ENCODE data around the gene MYO9A. TPM values are rescaled to one million over a fixed set of nuclear protein-coding genes. Genes with fewer than 3 reads are reported as not detected.

The MYO9A gene
- total RNA-seq, 1 donor from 2014 or later = 79.5 TPM

DNA sequence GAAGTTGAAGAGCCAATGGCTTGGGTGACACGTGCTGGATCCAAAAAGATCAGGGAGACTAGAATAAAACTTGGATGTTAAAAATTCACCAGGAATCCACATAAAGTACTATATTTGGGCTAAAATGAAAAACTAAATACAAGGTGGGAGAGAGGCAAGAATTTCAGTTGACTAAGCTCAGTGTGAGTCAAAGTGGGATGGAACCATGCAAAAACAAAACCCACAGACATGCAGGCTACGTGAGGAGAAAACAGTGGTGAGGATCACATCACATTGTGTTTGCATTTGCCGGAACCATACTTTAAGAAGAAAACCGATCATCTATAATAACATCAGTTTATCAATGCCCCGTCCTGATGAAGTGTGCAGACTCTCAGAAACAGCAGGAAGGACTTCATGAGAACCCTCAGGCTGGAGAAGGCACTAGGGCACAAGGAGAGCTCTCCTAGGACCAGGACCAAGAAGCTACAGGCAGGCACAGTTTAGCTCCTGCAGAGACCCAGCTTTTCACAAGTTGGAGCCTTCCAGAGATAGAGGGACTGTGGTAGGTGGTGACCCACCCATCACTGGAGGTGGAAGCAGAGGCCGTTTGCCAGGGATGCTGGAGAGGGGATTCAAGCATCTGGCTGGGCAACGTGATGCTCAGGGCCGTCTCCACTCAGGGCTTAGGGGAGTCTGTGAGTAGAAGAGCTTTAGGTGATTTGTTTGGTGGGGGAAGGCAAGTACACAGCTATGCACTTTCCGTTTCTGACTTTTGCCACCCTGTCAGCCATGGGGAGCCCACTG is 336.6 kb downstream of the MYO9A start:
- no peak overlapping the region for H3K4me3 Mint-ChIP-seq
- TF ChIP-seq, protein P1, sequence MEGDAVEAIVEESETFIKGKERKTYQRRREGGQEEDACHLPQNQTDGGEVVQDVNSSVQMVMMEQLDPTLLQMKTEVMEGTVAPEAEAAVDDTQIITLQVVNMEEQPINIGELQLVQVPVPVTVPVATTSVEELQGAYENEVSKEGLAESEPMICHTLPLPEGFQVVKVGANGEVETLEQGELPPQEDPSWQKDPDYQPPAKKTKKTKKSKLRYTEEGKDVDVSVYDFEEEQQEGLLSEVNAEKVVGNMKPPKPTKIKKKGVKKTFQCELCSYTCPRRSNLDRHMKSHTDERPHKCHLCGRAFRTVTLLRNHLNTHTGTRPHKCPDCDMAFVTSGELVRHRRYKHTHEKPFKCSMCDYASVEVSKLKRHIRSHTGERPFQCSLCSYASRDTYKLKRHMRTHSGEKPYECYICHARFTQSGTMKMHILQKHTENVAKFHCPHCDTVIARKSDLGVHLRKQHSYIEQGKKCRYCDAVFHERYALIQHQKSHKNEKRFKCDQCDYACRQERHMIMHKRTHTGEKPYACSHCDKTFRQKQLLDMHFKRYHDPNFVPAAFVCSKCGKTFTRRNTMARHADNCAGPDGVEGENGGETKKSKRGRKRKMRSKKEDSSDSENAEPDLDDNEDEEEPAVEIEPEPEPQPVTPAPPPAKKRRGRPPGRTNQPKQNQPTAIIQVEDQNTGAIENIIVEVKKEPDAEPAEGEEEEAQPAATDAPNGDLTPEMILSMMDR (IDR thresholded peaks at IDR 0.05; ENCODE audit: unreplicated experiment) = no peak
- DNase-seq (ENCODE audit: low spot score in 2 of 2, unreplicated experiment in 2 of 2) = no peak
- H3K27me3 Mint-ChIP-seq (ENCODE audit: low read depth) = no peaks in the 10 kb centered on the region
- H3K36me3 Mint-ChIP-seq = peaks cover 4% of the 10 kb centered on the region
- H3K9me3 Mint-ChIP-seq = no peaks in the 10 kb centered on the region
- peak overlapping the region; percentile 30 for H3K27ac Mint-ChIP-seq
- peaks cover 18% of the 10 kb centered on the region for H3K4me1 Mint-ChIP-seq

DNA sequence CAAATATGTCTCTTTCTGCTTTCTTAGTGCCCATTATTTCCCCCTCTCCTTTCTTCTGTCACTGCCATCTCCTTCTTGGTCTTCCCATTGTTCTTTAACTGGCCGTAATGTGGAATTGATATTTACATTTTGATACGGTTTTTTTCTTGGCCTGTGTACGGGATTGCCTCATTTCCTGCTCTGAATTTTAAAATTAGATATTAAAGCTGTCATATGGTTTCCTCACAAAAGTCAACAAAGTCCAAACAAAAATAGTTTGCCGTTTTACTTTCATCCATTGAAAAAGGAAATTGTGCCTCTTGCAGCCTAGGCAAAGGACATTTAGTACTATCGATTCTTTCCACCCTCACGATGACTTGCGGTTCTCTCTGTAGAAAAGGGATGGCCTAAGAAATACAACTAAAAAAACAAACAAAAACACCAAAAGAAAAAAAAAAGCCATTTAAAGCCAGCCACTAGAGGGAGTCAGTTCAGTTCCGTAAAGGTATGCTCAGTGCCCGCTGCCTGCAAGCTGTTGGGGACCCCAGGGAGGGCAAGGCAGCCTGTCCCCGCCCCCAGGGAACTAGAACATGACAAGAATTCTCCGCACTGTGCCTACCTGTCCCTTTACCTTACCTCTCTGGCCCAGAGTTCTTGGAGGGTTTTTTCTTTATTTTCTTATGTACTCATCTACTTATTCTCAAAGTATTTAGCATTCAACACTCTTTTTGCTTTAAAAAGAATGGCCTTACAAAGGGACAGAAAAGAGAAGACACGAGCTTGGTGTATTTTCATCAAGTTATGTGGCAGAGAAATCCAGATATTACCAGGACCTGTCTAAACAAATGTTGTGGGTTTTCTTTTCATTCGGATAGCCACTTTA is 337.6 kb downstream of the MYO9A start:
- TF ChIP-seq, protein P1 (IDR thresholded peaks at IDR 0.05; ENCODE audit: unreplicated experiment) = peak; percentile 81
- peaks cover 4% of the 10 kb centered on the region for H3K36me3 Mint-ChIP-seq
- H3K9me3 Mint-ChIP-seq = no peaks in the 10 kb centered on the region
- H3K4me3 Mint-ChIP-seq = no peak overlapping the region
- H3K27ac Mint-ChIP-seq = peak overlapping the region; percentile 70
- H3K27me3 Mint-ChIP-seq (ENCODE audit: low read depth) = no peaks in the 10 kb centered on the region
- no peak for DNase-seq (ENCODE audit: low spot score in 2 of 2, unreplicated experiment in 2 of 2)
- peaks cover 18% of the 10 kb centered on the region for H3K4me1 Mint-ChIP-seq

DNA sequence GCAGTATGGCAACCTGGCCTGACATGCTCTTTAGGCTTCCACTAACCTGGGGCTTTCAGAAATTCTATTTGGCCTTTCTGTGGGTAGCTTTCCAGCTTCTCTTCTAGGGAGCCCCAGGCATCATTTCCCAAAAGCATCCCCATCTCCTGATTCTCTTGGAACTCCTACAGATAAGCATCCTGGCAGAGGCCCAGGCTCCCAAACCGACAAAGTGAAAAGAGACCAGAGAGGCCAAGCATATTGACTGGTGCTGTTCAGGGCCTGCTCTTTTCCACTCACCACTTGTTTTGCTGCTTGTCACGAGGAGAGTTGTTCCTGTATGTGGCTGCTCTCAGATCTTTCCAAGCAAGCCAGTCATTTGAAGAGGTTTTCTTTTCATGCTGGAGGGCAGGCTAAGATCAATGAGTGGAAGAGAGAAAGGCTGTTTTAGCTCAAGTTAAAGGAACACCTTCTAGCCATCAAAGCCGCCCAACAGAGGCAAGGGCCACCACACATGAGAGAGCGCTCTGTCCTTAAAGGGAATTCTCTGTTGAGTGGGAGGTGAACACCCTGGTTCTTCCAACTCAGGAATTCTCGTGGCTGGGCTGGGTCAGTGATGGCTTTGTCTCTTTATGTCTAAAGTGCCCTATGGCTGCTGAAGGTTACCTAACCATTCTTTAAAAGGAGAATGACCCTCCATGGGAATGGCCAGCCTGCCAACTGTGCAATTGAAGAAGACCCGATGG is 338.7 kb downstream of the MYO9A start:
- Mint-ChIP-seq H3K4me1 (peaks cover 18% of the 10 kb centered on the region), H3K9me3 (no peaks in the 10 kb centered on the region), H3K27ac (no peak overlapping the region), H3K36me3 (peaks cover 4% of the 10 kb centered on the region), H3K4me3 (no peak overlapping the region), H3K27me3 (ENCODE audit: low read depth) (no peaks in the 10 kb centered on the region)
- TF ChIP-seq, protein P1 (IDR thresholded peaks at IDR 0.05; ENCODE audit: unreplicated experiment) = no peak
- no peak for DNase-seq (ENCODE audit: low spot score in 2 of 2, unreplicated experiment in 2 of 2)

DNA sequence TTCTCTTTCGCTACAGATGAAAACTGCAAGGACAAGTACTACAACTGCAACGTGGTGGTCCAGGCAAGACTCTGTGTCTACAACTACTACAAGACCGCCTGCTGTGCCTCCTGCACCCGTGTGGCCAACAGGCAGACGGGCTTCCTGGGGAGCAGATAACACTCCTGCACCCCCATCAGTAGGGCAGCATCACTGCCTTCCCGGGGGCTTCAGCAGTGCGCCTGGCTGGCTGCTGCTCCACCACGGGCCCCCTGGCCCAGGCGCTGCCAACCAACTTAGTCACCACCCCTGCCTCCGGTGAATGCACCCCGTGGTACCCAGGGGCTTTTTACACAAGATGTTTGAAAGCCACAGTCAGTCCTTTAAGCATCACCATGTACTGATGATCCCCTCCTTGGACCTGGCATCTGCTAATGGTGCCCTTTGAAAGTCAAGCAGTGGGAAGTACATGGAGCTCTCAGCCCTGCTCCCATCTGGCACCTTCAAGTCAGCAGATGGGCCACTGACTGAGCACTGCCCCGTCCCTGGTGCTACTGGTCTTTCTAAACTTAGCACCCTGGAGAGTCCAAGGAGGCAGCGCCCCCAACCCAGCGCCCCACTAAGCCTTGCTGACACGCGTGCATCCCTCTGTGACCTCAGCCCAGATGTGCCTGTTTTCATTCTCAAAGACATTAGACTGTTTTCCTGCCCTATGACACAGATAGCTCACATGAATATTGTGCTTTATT is 340.6 kb downstream of the MYO9A start:
- Mint-ChIP-seq H3K27ac (no peak overlapping the region), H3K4me1 (peaks cover 16% of the 10 kb centered on the region), H3K9me3 (no peaks in the 10 kb centered on the region), H3K36me3 (peaks cover 4% of the 10 kb centered on the region), H3K27me3 (ENCODE audit: low read depth) (no peaks in the 10 kb centered on the region), H3K4me3 (no peak overlapping the region)
- no peak for DNase-seq (ENCODE audit: low spot score in 2 of 2, unreplicated experiment in 2 of 2)
- TF ChIP-seq, protein P1 (IDR thresholded peaks at IDR 0.05; ENCODE audit: unreplicated experiment) = no peak

DNA sequence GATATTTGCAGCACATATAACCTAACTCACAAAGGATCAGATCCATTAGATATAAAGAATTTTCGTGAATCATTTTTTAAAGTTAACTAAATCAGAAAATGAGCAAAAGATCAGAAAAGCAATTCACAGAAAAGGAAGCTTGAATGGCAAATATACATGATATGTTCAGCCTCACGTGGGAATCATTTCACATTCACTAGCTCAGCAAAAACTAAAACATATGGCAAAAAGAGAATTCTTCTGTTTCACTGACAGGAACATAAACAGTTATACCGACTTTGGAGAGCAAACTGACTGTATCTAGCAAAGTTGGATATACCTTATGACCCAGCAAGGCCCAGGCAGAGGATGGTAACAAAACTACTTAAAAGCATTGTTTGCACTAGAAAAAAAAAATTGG is 341.6 kb downstream of the MYO9A start:
- H3K9me3 Mint-ChIP-seq = peaks cover 5% of the 10 kb centered on the region
- H3K36me3 Mint-ChIP-seq = peaks cover 13% of the 10 kb centered on the region
- TF ChIP-seq, protein P1 (IDR thresholded peaks at IDR 0.05; ENCODE audit: unreplicated experiment) = no peak
- no peak overlapping the region for H3K27ac Mint-ChIP-seq
- H3K4me3 Mint-ChIP-seq = no peak overlapping the region
- peaks cover 16% of the 10 kb centered on the region for H3K4me1 Mint-ChIP-seq
- no peaks in the 10 kb centered on the region for H3K27me3 Mint-ChIP-seq (ENCODE audit: low read depth)
- DNase-seq (ENCODE audit: low spot score in 2 of 2, unreplicated experiment in 2 of 2) = no peak

Data from mesothelial cell of epicardium (in vitro differentiated cells).